ENCODE data around the gene ERP44. TPM values are rescaled to one million over a fixed set of nuclear protein-coding genes. Genes with fewer than 3 reads are reported as not detected.

The ERP44 gene
- polyA plus RNA-seq, 1 of the 3 experiments (the other 2 are of a cell fraction): 10.0 TPM

- H3K4me1 ChIP-seq (ENCODE audit: control insufficient read depth in 1 of 2, insufficient read depth in 2 of 2, low read depth in 1 of 2, low read length in 1 of 2): peaks cover 0 to 3% of the 10 kb centered on the region in 2 experiments; a peak in 2 of 4 replicates
- H3K9ac ChIP-seq: no peak overlapping the region
- no peak overlapping the region for H3K4me2 ChIP-seq
- ChIA-PET POLR2A (no interaction called here), CTCF (interaction anchor here (0.7 to 1.7 kb wide), 3 partner anchors 24 to 802 kb away, joined by 3 to 4 read pairs (median 3); no protein-coding TSS in a partner anchor)
- H3K9me2 ChIP-seq: no peaks in the 10 kb centered on the region
- H3K27me3 ChIP-seq (ENCODE audit: insufficient read depth): no peaks in the 10 kb centered on the region
- no peak for DNase-seq
- no peak overlapping the region for H3K4me3 ChIP-seq (ENCODE audit: low read depth in 2 of 2, low read length in 1 of 2)
- peaks cover 24 to 34% of the 10 kb centered on the region in 2 experiments for H3K36me3 ChIP-seq (replicated peaks in 1 of 2; ENCODE audit: control insufficient read depth in 1 of 2, insufficient read depth in 2 of 2, low read length in 1 of 2)
- no peaks in the 10 kb centered on the region for H4K20me1 ChIP-seq (ENCODE audit: insufficient read depth)
- no peaks in the 10 kb centered on the region for H3K9me3 ChIP-seq
- no peak for TF ChIP-seq TCF12 (IDR thresholded peaks at IDR 0.05)
- no peak for TF ChIP-seq MXI1 (IDR thresholded peaks at IDR 0.05; ENCODE audit: low read depth, low read length)
- no peak for TF ChIP-seq MEF2A (IDR thresholded peaks at IDR 0.05; ENCODE audit: borderline replicate concordance, low read depth)
- no peak for TF ChIP-seq FOXJ3 (CRISPR knock-in tag; IDR thresholded peaks at IDR 0.05)
- TF ChIP-seq IRF3 (IDR thresholded peaks at IDR 0.05; ENCODE audit: low read depth, low read length): no peak
- no peak for TF ChIP-seq GATA2 (CRISPR knock-in tag; IDR thresholded peaks at IDR 0.05)
- TF ChIP-seq TEAD4 (IDR thresholded peaks at IDR 0.05; ENCODE audit: borderline replicate concordance, insufficient read depth): no peak
- TF ChIP-seq, protein P1, sequence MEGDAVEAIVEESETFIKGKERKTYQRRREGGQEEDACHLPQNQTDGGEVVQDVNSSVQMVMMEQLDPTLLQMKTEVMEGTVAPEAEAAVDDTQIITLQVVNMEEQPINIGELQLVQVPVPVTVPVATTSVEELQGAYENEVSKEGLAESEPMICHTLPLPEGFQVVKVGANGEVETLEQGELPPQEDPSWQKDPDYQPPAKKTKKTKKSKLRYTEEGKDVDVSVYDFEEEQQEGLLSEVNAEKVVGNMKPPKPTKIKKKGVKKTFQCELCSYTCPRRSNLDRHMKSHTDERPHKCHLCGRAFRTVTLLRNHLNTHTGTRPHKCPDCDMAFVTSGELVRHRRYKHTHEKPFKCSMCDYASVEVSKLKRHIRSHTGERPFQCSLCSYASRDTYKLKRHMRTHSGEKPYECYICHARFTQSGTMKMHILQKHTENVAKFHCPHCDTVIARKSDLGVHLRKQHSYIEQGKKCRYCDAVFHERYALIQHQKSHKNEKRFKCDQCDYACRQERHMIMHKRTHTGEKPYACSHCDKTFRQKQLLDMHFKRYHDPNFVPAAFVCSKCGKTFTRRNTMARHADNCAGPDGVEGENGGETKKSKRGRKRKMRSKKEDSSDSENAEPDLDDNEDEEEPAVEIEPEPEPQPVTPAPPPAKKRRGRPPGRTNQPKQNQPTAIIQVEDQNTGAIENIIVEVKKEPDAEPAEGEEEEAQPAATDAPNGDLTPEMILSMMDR (IDR thresholded peaks at IDR 0.05): no peak
- TF ChIP-seq FOSL2 (IDR thresholded peaks at IDR 0.05; ENCODE audit: borderline replicate concordance, low read depth): no peak
- TF ChIP-seq, protein P2, sequence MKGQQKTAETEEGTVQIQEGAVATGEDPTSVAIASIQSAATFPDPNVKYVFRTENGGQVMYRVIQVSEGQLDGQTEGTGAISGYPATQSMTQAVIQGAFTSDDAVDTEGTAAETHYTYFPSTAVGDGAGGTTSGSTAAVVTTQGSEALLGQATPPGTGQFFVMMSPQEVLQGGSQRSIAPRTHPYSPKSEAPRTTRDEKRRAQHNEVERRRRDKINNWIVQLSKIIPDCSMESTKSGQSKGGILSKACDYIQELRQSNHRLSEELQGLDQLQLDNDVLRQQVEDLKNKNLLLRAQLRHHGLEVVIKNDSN (IDR thresholded peaks at IDR 0.05; ENCODE audit: borderline replicate concordance, low read depth): no peak
- TF ChIP-seq, protein P3, sequence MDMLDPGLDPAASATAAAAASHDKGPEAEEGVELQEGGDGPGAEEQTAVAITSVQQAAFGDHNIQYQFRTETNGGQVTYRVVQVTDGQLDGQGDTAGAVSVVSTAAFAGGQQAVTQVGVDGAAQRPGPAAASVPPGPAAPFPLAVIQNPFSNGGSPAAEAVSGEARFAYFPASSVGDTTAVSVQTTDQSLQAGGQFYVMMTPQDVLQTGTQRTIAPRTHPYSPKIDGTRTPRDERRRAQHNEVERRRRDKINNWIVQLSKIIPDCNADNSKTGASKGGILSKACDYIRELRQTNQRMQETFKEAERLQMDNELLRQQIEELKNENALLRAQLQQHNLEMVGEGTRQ (IDR thresholded peaks at IDR 0.05; ENCODE audit: borderline replicate concordance, low read depth, low read length): no peak
- no peak for TF ChIP-seq EP300 (IDR thresholded peaks at IDR 0.05; ENCODE audit: borderline replicate concordance in 1 of 2, low read depth in 1 of 2, low read length in 1 of 2)
- TF ChIP-seq TAF1 (IDR thresholded peaks at IDR 0.05; ENCODE audit: borderline replicate concordance, low read depth, low read length): no peak
- no peak for TF ChIP-seq SIN3A (IDR thresholded peaks at IDR 0.05; ENCODE audit: borderline replicate concordance, low read depth, low read length)
- TF ChIP-seq ZBTB33 (IDR thresholded peaks at IDR 0.05; ENCODE audit: borderline replicate concordance, low read depth): no peak
- H3F3A ChIP-seq (replicated peaks; ENCODE audit: insufficient read depth): no peaks in the 10 kb centered on the region
- H2AFZ ChIP-seq (ENCODE audit: low read depth): no peak overlapping the region
- H3K27ac ChIP-seq (ENCODE audit: low read depth in 2 of 2, low read length in 1 of 2): no peak overlapping the region; a peak in 1 of 4 replicates
- H3K79me2 ChIP-seq (ENCODE audit: insufficient read depth): no peaks in the 10 kb centered on the region; the same call in 1 of the 2 replicates
Measured at GRCh38 chr9:99986642-99987041, 112.2 kb downstream of the ERP44 start.

Data from SK-N-SH (cell line).